ENCODE results near the gene SLC2A9. TPM values are rescaled to one million over a fixed set of nuclear protein-coding genes. Genes with fewer than 3 reads are reported as not detected.

SLC2A9 gene
- total RNA-seq, 1 experiment from 2014 or later, result 1.8 TPM

GRCh38 chr4:9825049-9825448 lies 196.2 kb downstream of the SLC2A9 start:
- Mint-ChIP-seq H3K27me3 (ENCODE audit: unreplicated experiment) (peaks cover 17% of the 10 kb centered on the region), H3K4me3 (ENCODE audit: low read depth, unreplicated experiment) (no peak overlapping the region), H3K4me1 (ENCODE audit: low read depth, unreplicated experiment) (no peaks in the 10 kb centered on the region), H3K9me3 (ENCODE audit: low read depth, unreplicated experiment) (no peaks in the 10 kb centered on the region), H3K27ac (ENCODE audit: unreplicated experiment) (no peak overlapping the region), H3K36me3 (ENCODE audit: insufficient read depth, unreplicated experiment) (no peaks in the 10 kb centered on the region)
- intact Hi-C loops (cut with micrococcal nuclease; ENCODE audit: unreplicated experiment), result no loop called here
- no TSS peak for BruUV-seq (replicated peaks)
- no peak for DNase-seq
- CTCF ChIA-PET, result no interaction called here
- TF ChIP-seq CTCF (IDR thresholded peaks at IDR 0.05; ENCODE audit: unreplicated experiment), result no peak

- Mint-ChIP-seq H3K4me1 (ENCODE audit: low read depth, unreplicated experiment) (no peaks in the 10 kb centered on the region), H3K9me3 (ENCODE audit: low read depth, unreplicated experiment) (peaks cover 2% of the 10 kb centered on the region), H3K36me3 (ENCODE audit: insufficient read depth, unreplicated experiment) (no peaks in the 10 kb centered on the region), H3K27me3 (ENCODE audit: unreplicated experiment) (no peaks in the 10 kb centered on the region), H3K27ac (ENCODE audit: unreplicated experiment) (no peak overlapping the region), H3K4me3 (ENCODE audit: low read depth, unreplicated experiment) (no peak overlapping the region)
- DNase-seq, result no peak
- CTCF ChIA-PET, result no interaction called here
- TF ChIP-seq CTCF (IDR thresholded peaks at IDR 0.05; ENCODE audit: unreplicated experiment), result no peak
- intact Hi-C loops (cut with micrococcal nuclease; ENCODE audit: unreplicated experiment), result no loop called here
- no TSS peak for BruUV-seq (replicated peaks)
Observed at GRCh38 chr4:9820343-9820742, 201.0 kb downstream of the SLC2A9 start.

- BruUV-seq (replicated peaks), result no TSS peak
- DNase-seq, result no peak
- intact Hi-C loops (cut with micrococcal nuclease; ENCODE audit: unreplicated experiment), result no loop called here
- TF ChIP-seq CTCF (IDR thresholded peaks at IDR 0.05; ENCODE audit: unreplicated experiment), result no peak
- peaks cover 2% of the 10 kb centered on the region for H3K9me3 Mint-ChIP-seq (ENCODE audit: low read depth, unreplicated experiment)
- H3K4me1 Mint-ChIP-seq (ENCODE audit: low read depth, unreplicated experiment), result no peaks in the 10 kb centered on the region
- no peaks in the 10 kb centered on the region for H3K36me3 Mint-ChIP-seq (ENCODE audit: insufficient read depth, unreplicated experiment)
- CTCF ChIA-PET, result no interaction called here
- no peaks in the 10 kb centered on the region for H3K27me3 Mint-ChIP-seq (ENCODE audit: unreplicated experiment)
- no peak overlapping the region for H3K4me3 Mint-ChIP-seq (ENCODE audit: low read depth, unreplicated experiment)
- H3K27ac Mint-ChIP-seq (ENCODE audit: unreplicated experiment), result no peak overlapping the region
Observed at GRCh38 chr4:9816285-9816684, 205.0 kb downstream of the SLC2A9 start.

GRCh38 chr4:9812501-9813340 lies 208.6 kb downstream of the SLC2A9 start:
- H3K4me3 Mint-ChIP-seq (ENCODE audit: low read depth, unreplicated experiment), result no peak overlapping the region

More at GRCh38 chr4:9812501-9813340, 208.6 kb downstream of the SLC2A9 start:
- BruUV-seq (replicated peaks), result no TSS peak
- Mint-ChIP-seq H3K27me3 (ENCODE audit: unreplicated experiment) (no peaks in the 10 kb centered on the region), H3K36me3 (ENCODE audit: insufficient read depth, unreplicated experiment) (no peaks in the 10 kb centered on the region), H3K4me1 (ENCODE audit: low read depth, unreplicated experiment) (no peaks in the 10 kb centered on the region), H3K27ac (ENCODE audit: unreplicated experiment) (no peak overlapping the region), H3K9me3 (ENCODE audit: low read depth, unreplicated experiment) (peaks cover 2% of the 10 kb centered on the region)
- CTCF ChIA-PET, result no interaction called here
- no peak for TF ChIP-seq CTCF (IDR thresholded peaks at IDR 0.05; ENCODE audit: unreplicated experiment)
- DNase-seq, result no peak
- intact Hi-C loops (cut with micrococcal nuclease; ENCODE audit: unreplicated experiment), result no loop called here

All from Calu3 (cell line).